Activated effector memory CD4-positive, alpha-beta T cell treated with Interleukin-2 at 50 U/mL for 16 hours (primary cell): ENCODE results near the gene NHP2.
A peak's percentile ranks its signal among the peaks of the same experiment; 100 is the strongest.
"Not testable (repeated sequence)": the region's sequence is repeated elsewhere in the genome, so short reads cannot be mapped to it uniquely, and the experiment has no call there.

Source experiments
- DNase-seq: peaks from one replicate; pipeline ENCODE4 v3.0.0-alpha.2; 2020

NHP2 gene

GRCh38 chr5:178130234-178130575 is 23.5 kb downstream of the NHP2 start:
- not testable (repeated sequence) for DNase-seq

GRCh38 chr5:178129296-178129695 is 24.4 kb downstream of the NHP2 start:
- no peak for DNase-seq

GRCh38 chr5:178127300-178128009 is 26.2 kb downstream of the NHP2 start:
- DNase-seq = not testable (repeated sequence)

GRCh38 chr5:178126556-178126955 is 27.1 kb downstream of the NHP2 start:
- DNase-seq = no peak

- no peak for DNase-seq
Observed at GRCh38 chr5:178125253-178125906, 28.3 kb downstream of the NHP2 start.

- no peak for DNase-seq
Observed at GRCh38 chr5:178123966-178124925, 29.4 kb downstream of the NHP2 start.

- no peak for DNase-seq
Observed at GRCh38 chr5:178123094-178123965, 30.4 kb downstream of the NHP2 start.

GRCh38 chr5:178122346-178122745 is 31.3 kb downstream of the NHP2 start:
- DNase-seq = no peak

GRCh38 chr5:178121391-178122276 is 32.1 kb downstream of the NHP2 start:
- DNase-seq = no peak

- DNase-seq = peak; percentile 83
Observed at GRCh38 chr5:178120607-178121357, 32.9 kb downstream of the NHP2 start.

GRCh38 chr5:178119915-178120606 is 33.6 kb downstream of the NHP2 start:
- no peak for DNase-seq

- DNase-seq = no peak
Observed at GRCh38 chr5:178117923-178118701, 35.6 kb downstream of the NHP2 start.

- peak; percentile 56 for DNase-seq
Observed at GRCh38 chr5:178116143-178116885, 37.4 kb downstream of the NHP2 start.

GRCh38 chr5:178115814-178116142 is 37.9 kb downstream of the NHP2 start:
- DNase-seq = no peak

GRCh38 chr5:178115136-178115813 is 38.4 kb downstream of the NHP2 start:
- DNase-seq = no peak

GRCh38 chr5:178114325-178115135 is 39.2 kb downstream of the NHP2 start:
- peak; percentile 42 for DNase-seq

- DNase-seq = no peak
Observed at GRCh38 chr5:178113841-178114324, 39.8 kb downstream of the NHP2 start.
